Measurements from ENCODE around the gene POP4. TPM values are rescaled to one million over a fixed set of nuclear protein-coding genes. Genes with fewer than 3 reads are reported as not detected.

POP4 gene
- total and polyA plus RNA-seq, 2 of the 8 experiments (the other 6 are each of a cell fraction or from before 2014, with no cell fraction given): 29.1 to 41.5 TPM

- Histone ChIP-seq H3K14ac (ENCODE audit: insufficient read length) (no peak overlapping the region), H3K9me3 (ENCODE audit: insufficient read depth in 2 of 2, low read depth in 1 of 2, low read length in 1 of 2) (no peaks in the 10 kb centered on the region), H3K4me1 (replicated peaks in 1 of 4; ENCODE audit: control insufficient read depth in 3 of 4, insufficient read depth in 4 of 4, low read length in 3 of 4) (no peaks in the 10 kb centered on the region; a peak in 2 of 7 replicates), H2AFZ (ENCODE audit: low read length) (no peak overlapping the region), H4K5ac (ENCODE audit: insufficient read length, low read depth, low read length) (no peak overlapping the region), H4K20me1 (replicated peaks in 1 of 2; ENCODE audit: control insufficient read depth in 1 of 2, insufficient read depth in 2 of 2, low read length in 2 of 2) (peaks cover 0 to 3% of the 10 kb centered on the region in 2 experiments), H2BK12ac (ENCODE audit: low read depth, low read length) (no peak overlapping the region), H3K36me3 (ENCODE audit: control insufficient read depth in 2 of 4, insufficient read depth in 4 of 4, low read length in 3 of 4) (peaks cover 6 to 23% (median 16%) of the 10 kb centered on the region in 4 experiments; a peak in 7 of 8 replicates), H3K4me2 (ENCODE audit: insufficient read depth in 1 of 2, low read depth in 2 of 2, low read length in 2 of 2) (no peak overlapping the region), H3K4me3 (ENCODE audit: extremely low read depth in 1 of 4, insufficient read depth in 2 of 4, low read depth in 3 of 4, low read length in 4 of 4) (no peak overlapping the region), H2BK5ac (ENCODE audit: low read depth, low read length) (no peak overlapping the region), H4K8ac (ENCODE audit: extremely low read depth, insufficient read depth, low read length) (no peak overlapping the region), H3K23ac (ENCODE audit: insufficient read length) (no peak overlapping the region), H3K27me3 (replicated peaks in 1 of 4; ENCODE audit: control insufficient read depth in 3 of 4, extremely low read depth in 1 of 4, insufficient read depth in 3 of 4, low read length in 3 of 4) (no peaks in the 10 kb centered on the region), H2BK20ac (ENCODE audit: low read length) (no peak overlapping the region), H2BK15ac (ENCODE audit: low read length) (no peak overlapping the region), H3K18ac (ENCODE audit: extremely low read depth, low read length) (no peak overlapping the region), H2AK5ac (ENCODE audit: low read depth, low read length) (no peak overlapping the region), H2BK120ac (replicated peaks; ENCODE audit: low read depth, low read length) (no peak overlapping the region), H3K79me1 (ENCODE audit: low read depth, low read length) (no peaks in the 10 kb centered on the region), H3K9ac (replicated peaks in 1 of 4; ENCODE audit: extremely low read depth in 1 of 4, low read depth in 3 of 4, low read length in 3 of 4) (no peak overlapping the region), H4K91ac (replicated peaks; ENCODE audit: insufficient read length, low read length) (no peak overlapping the region), H3K23me2 (ENCODE audit: low read depth, low read length) (no peaks in the 10 kb centered on the region), H3K27ac (ENCODE audit: low read depth, low read length) (no peak overlapping the region), H3K4ac (replicated peaks; ENCODE audit: insufficient read length, low read depth, low read length) (no peak overlapping the region), H3K56ac (replicated peaks; ENCODE audit: insufficient read length, low read depth, low read length) (no peak overlapping the region), H3K79me2 (ENCODE audit: control insufficient read depth in 1 of 2, insufficient read depth in 2 of 2, low read length in 2 of 2) (no peaks in the 10 kb centered on the region)
- DNase-seq (ENCODE audit: low read depth in 1 of 2, low spot score in 2 of 2) (no peak), FAIRE-seq (no peak)
- ChIA-PET CTCF (ENCODE audit: partially characterized antibody) (interaction anchor here (1.0 to 9.9 kb wide), 5 partner anchors 7 to 145 kb away, joined by 3 to 109 read pairs (median 4); no protein-coding TSS in a partner anchor), POLR2A (ENCODE audit: partially characterized antibody) (no interaction called here)
- 86% methylated on average over 4 of the region's 4 CpGs; no CpG with 5 or more reads in 1 of the 2 experiments for WGBS, 2 experiments (ENCODE audit: extremely low coverage in 1 of 2, insufficient coverage in 1 of 2, insufficient read length in 1 of 2, insufficient replicate concordance in 2 of 2, low coverage in 1 of 2, low lambda C conversion rate in 2 of 2, missing lambda C conversion rate in 1 of 2)
- TF ChIP-seq TCF12 (IDR thresholded peaks at IDR 0.05; ENCODE audit: low read depth, low read length) (no peak), CTCF (IDR thresholded peaks at IDR 0.05; ENCODE audit: control extremely low read depth in 1 of 3, insufficient read depth in 1 of 3, low read depth in 1 of 3, low read length in 3 of 3) (no peak), RAD21 (IDR thresholded peaks at IDR 0.05 in 1 of 2, conservative IDR thresholded peaks at IDR 0.05 in 1 of 2; ENCODE audit: low read depth in 2 of 2, low read length in 2 of 2) (no peak), JUND (IDR thresholded peaks at IDR 0.05; ENCODE audit: low read length) (no peak), SIRT6 (IDR thresholded peaks at IDR 0.05; ENCODE audit: low read length) (no peak), TAF1 (IDR thresholded peaks at IDR 0.05; ENCODE audit: low read depth, low read length) (no peak), ASH2L (IDR thresholded peaks at IDR 0.05; ENCODE audit: low read length) (no peak), KDM1A (IDR thresholded peaks at IDR 0.05; ENCODE audit: borderline replicate concordance, low read length) (no peak), FOSL1 (IDR thresholded peaks at IDR 0.05; ENCODE audit: insufficient read depth, low read depth, low read length) (no peak), MAFK (IDR thresholded peaks at IDR 0.05; ENCODE audit: low read depth, low read length) (no peak), KDM5A (IDR thresholded peaks at IDR 0.05; ENCODE audit: low read length) (no peak), EZH2 (IDR thresholded peaks at IDR 0.05; ENCODE audit: low read depth, low read length, severe bottlenecking) (no peak)
These were observed 8.7 kb downstream of the POP4 start for GRCh38 chr19:29614780-29615179.
